Esophagus muscularis mucosa (tissue), 4 donors: ENCODE results near the gene ATP2B1.

Experiments
- EP300 ChIP-seq: sonication (generic); formaldehyde crosslinking; IDR thresholded peaks from one replicate; pipeline ENCODE4 v1.6.1; 2017; ENCODE audit warnings: antibody characterized with exemption
- POLR2A ChIP-seq: fragments of 450-650 bp; IDR thresholded peaks from one replicate; pipeline ENCODE4 v1.6.1; 2017; ENCODE audit warnings: antibody characterized with exemption, moderate library complexity, mild to moderate bottlenecking, low read depth
- POLR2AphosphoS5 ChIP-seq, 2 donors: sonication (generic); formaldehyde crosslinking; IDR thresholded peaks; one replicate each; pipeline ENCODE4 v1.6.1; 2017; ENCODE audit warnings: antibody characterized with exemption in 2 of 2
- TF ChIP-seq, protein P1 (sequence below), 3 experiments: fragments of 200-600 bp in 2 of 3; fragments of 450-650 bp in 1 of 3; sonication (generic) in 2 of 3; IDR thresholded peaks; one replicate each; pipeline ENCODE4 v1.5.1; 2017 to 2019; ENCODE audit warnings: antibody characterized with exemption in 3 of 3, mild to moderate bottlenecking in 2 of 3, moderate library complexity in 1 of 3

GRCh38 chr12:89539426-89540223 lies 169.0 kb downstream of the ATP2B1 start:
- TF ChIP-seq, protein P1, sequence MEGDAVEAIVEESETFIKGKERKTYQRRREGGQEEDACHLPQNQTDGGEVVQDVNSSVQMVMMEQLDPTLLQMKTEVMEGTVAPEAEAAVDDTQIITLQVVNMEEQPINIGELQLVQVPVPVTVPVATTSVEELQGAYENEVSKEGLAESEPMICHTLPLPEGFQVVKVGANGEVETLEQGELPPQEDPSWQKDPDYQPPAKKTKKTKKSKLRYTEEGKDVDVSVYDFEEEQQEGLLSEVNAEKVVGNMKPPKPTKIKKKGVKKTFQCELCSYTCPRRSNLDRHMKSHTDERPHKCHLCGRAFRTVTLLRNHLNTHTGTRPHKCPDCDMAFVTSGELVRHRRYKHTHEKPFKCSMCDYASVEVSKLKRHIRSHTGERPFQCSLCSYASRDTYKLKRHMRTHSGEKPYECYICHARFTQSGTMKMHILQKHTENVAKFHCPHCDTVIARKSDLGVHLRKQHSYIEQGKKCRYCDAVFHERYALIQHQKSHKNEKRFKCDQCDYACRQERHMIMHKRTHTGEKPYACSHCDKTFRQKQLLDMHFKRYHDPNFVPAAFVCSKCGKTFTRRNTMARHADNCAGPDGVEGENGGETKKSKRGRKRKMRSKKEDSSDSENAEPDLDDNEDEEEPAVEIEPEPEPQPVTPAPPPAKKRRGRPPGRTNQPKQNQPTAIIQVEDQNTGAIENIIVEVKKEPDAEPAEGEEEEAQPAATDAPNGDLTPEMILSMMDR (IDR thresholded peaks at IDR 0.05): no peak
- TF ChIP-seq EP300 (no peak), POLR2A (no peak), POLR2AphosphoS5 (IDR thresholded peaks at IDR 0.05) (no peak)
